Neuronal stem cell (in vitro differentiated cells): ENCODE data around the gene RMI2.
"Not testable (repeated sequence)": the region's sequence is repeated elsewhere in the genome, so short reads cannot be mapped to it uniquely, and the experiment has no call there.

Experiments
- DNase-seq: peaks from one replicate; pipeline ENCODE4 v3.0.0-alpha.2; 2013; ENCODE audit warnings: low spot score
- H2AFZ ChIP-seq: one replicate; pipeline ENCODE4 v1.6.1; 2013; ENCODE audit warnings: mild to moderate bottlenecking, low read length, inconsistent platforms
- H2AK5ac ChIP-seq: 2 replicates; pipeline ENCODE4 v1.6.1; 2013; ENCODE audit warnings: low read depth, mild to moderate bottlenecking, inconsistent platforms, low read length, moderate library complexity, mixed read lengths
- H2BK120ac ChIP-seq: 2 replicates; pipeline ENCODE4 v1.6.1; 2013; ENCODE audit warnings: low read depth, mild to moderate bottlenecking, inconsistent platforms, low read length, moderate library complexity, mixed read lengths
- H2BK12ac ChIP-seq: one replicate; pipeline ENCODE4 v1.6.1; 2013; ENCODE audit warnings: low read length, inconsistent platforms
- H2BK15ac ChIP-seq: 2 replicates; pipeline ENCODE4 v1.6.1; 2013; ENCODE audit warnings: mild to moderate bottlenecking, low read length, inconsistent platforms, mixed read lengths
- H2BK5ac ChIP-seq: one replicate; pipeline ENCODE4 v1.6.1; 2013; ENCODE audit warnings: inconsistent platforms, mild to moderate bottlenecking, low read length, moderate library complexity
- H3K14ac ChIP-seq: one replicate; pipeline ENCODE4 v1.6.1; 2013; ENCODE audit warnings: low read length, inconsistent platforms
- H3K18ac ChIP-seq: 2 replicates; pipeline ENCODE4 v1.6.1; 2013; ENCODE audit warnings: low read length, inconsistent platforms
- H3K23ac ChIP-seq: 2 replicates; pipeline ENCODE4 v1.6.1; 2013; ENCODE audit warnings: low read depth, mild to moderate bottlenecking, mixed read lengths, low read length, inconsistent platforms; ENCODE audit not compliant: poor library complexity
- H3K27ac ChIP-seq: replicated peaks from 3 replicates; pipeline ENCODE4 v1.5.1; 2013; ENCODE audit warnings: low read length, inconsistent platforms
- H3K27me3 ChIP-seq, 3 experiments: 2 replicates each; pipeline ENCODE4 v1.6.1; 2013; ENCODE audit warnings: low read length in 3 of 3, mild to moderate bottlenecking in 2 of 3, inconsistent platforms in 1 of 3, low read depth in 1 of 3, mixed read lengths in 1 of 3, moderate library complexity in 1 of 3; ENCODE audit not compliant: control insufficient read depth in 3 of 3, insufficient read depth in 3 of 3
- H3K36me3 ChIP-seq, 2 donors: replicated peaks in 1 of 2; 2 replicates each; pipeline ENCODE4 v1.6.1; 2013; ENCODE audit warnings: low read length in 2 of 2; ENCODE audit not compliant: control insufficient read depth in 2 of 2, insufficient read depth in 2 of 2
- H3K4ac ChIP-seq: 2 replicates; pipeline ENCODE4 v1.6.1; 2013; ENCODE audit warnings: inconsistent platforms, mild to moderate bottlenecking, low read length, moderate library complexity
- H3K4me1 ChIP-seq, 2 donors: 1 replicate in 1 of 2; 2 replicates in 1 of 2; pipeline ENCODE4 v1.6.1; 2013; ENCODE audit warnings: low read length in 2 of 2, low read depth in 1 of 2; ENCODE audit not compliant: control insufficient read depth in 2 of 2, insufficient read depth in 1 of 2
- H3K4me2 ChIP-seq: one replicate; pipeline ENCODE4 v1.6.1; 2013; ENCODE audit warnings: mild to moderate bottlenecking, low read length, inconsistent platforms; ENCODE audit not compliant: insufficient read depth, poor library complexity, severe bottlenecking
- H3K4me3 ChIP-seq, 2 donors: 2 replicates each; pipeline ENCODE4 v1.5.1; 2013; ENCODE audit warnings: low read length in 2 of 2, mild to moderate bottlenecking in 2 of 2, inconsistent platforms in 1 of 2, moderate library complexity in 1 of 2
- H3K79me1 ChIP-seq: one replicate; pipeline ENCODE4 v1.6.1; 2013; ENCODE audit warnings: low read depth, mild to moderate bottlenecking, inconsistent platforms, low read length, moderate library complexity
- H3K9ac ChIP-seq: one replicate; pipeline ENCODE4 v1.6.1; 2013; ENCODE audit warnings: mild to moderate bottlenecking, low read depth, low read length, inconsistent platforms; ENCODE audit not compliant: poor library complexity
- H3K9me3 ChIP-seq, 2 donors: replicated peaks in 1 of 2; 2 replicates each; pipeline versions ENCODE3 to v1.6.1; 2013; ENCODE audit warnings: low read length in 2 of 2, mild to moderate bottlenecking in 2 of 2, inconsistent platforms in 1 of 2, low read depth in 1 of 2, mixed read lengths in 1 of 2, moderate library complexity in 1 of 2; ENCODE audit not compliant: control insufficient read depth in 2 of 2, insufficient read depth in 1 of 2
- H4K8ac ChIP-seq: one replicate; pipeline ENCODE4 v1.6.1; 2013; ENCODE audit warnings: low read depth, mild to moderate bottlenecking, inconsistent platforms, low read length, moderate library complexity
- H4K91ac ChIP-seq: one replicate; pipeline ENCODE4 v1.6.1; 2013; ENCODE audit warnings: low read length, low read depth, mild to moderate bottlenecking, inconsistent platforms; ENCODE audit not compliant: poor library complexity
- WGBS, 2 donors: extraction: QIAGEN DNeasy Blood & Tissue Kit; methylation state at CpG; one replicate each; pipeline ENCODE4 v1.1.7; 2013; ENCODE audit warnings: missing lambda C conversion rate in 2 of 2, mixed read lengths in 1 of 2; ENCODE audit not compliant: insufficient read length in 2 of 2, insufficient replicate concordance in 1 of 2; ENCODE audit errors: extremely low coverage in 2 of 2; 5-methylcytosine and 5-hydroxymethylcytosine counted together

The RMI2 gene

DNA sequence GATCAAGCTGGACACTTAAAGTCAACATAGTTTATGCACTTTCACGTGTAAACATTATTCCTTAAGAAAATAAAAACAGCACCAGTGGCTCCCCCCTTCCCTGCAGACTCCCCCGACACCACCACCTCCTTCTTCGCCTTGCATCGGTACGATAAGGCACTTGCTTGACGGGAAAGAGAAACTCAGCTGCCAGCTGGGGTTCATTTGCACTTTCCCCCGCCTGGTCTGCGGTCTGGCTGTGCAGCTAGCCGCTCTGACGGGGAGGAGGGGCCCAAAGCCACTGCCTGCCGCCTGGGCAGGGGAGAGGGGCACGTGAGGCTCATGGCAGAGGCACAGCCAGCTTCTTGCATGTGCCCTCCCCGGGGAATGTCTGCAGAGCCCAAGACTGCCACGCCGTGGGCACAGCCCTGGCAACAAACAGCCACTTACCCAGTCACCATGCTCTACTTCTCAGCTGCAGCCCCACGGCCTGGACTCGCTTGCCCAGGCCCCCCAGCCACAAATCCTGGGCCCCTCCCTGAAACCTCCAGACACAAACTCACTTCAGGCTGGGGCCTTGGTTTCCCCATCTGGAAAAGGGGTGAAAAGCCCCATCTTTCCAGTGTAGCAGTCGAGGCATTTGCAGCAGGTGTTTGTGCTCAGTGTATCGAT lies 47.6 kb upstream of the RMI2 start:
- Histone ChIP-seq H3K14ac (no peak overlapping the region), H3K36me3 (no peaks in the 10 kb centered on the region), H3K23ac (no peak overlapping the region), H2AK5ac (no peak overlapping the region), H3K4me1 (peaks cover 2 to 16% of the 10 kb centered on the region in 2 donors), H3K27me3 (no peaks in the 10 kb centered on the region), H3K4ac (no peak overlapping the region), H3K79me1 (no peaks in the 10 kb centered on the region), H3K4me3 (peak overlapping the region in 1 of 2 donors; percentile 9), H3K9ac (no peak overlapping the region), H2BK12ac (no peak overlapping the region), H3K18ac (peak overlapping the region; percentile 49), H4K8ac (no peak overlapping the region), H3K27ac (no peak overlapping the region), H2BK15ac (no peak overlapping the region), H4K91ac (no peak overlapping the region), H3K4me2 (no peak overlapping the region), H2AFZ (peak overlapping the region; percentile 90), H2BK5ac (no peak overlapping the region), H2BK120ac (no peak overlapping the region), H3K9me3 (no peaks in the 10 kb centered on the region)
- no peak for DNase-seq
- no CpG with 5 or more reads among the region's 19 CpGs for WGBS, 2 donors

GRCh38 chr16:11298143-11298900 lies 46.9 kb upstream of the RMI2 start:
- Histone ChIP-seq H3K4ac (no peak overlapping the region), H2BK5ac (no peak overlapping the region), H3K36me3 (no peaks in the 10 kb centered on the region), H2BK120ac (no peak overlapping the region), H3K9ac (no peak overlapping the region), H3K14ac (no peak overlapping the region), H4K8ac (no peak overlapping the region), H3K4me1 (peaks cover 2 to 16% of the 10 kb centered on the region in 2 donors), H2AFZ (peak overlapping the region; percentile 90), H2BK12ac (no peak overlapping the region), H3K27ac (no peak overlapping the region), H2AK5ac (no peak overlapping the region), H3K4me2 (no peak overlapping the region), H3K18ac (no peak overlapping the region), H3K9me3 (no peaks in the 10 kb centered on the region), H3K4me3 (no peak overlapping the region), H4K91ac (no peak overlapping the region), H3K27me3 (no peaks in the 10 kb centered on the region), H2BK15ac (no peak overlapping the region), H3K79me1 (no peaks in the 10 kb centered on the region), H3K23ac (no peak overlapping the region)
- DNase-seq = no peak
- WGBS, 2 donors = no CpG with 5 or more reads among the region's 5 CpGs

DNA sequence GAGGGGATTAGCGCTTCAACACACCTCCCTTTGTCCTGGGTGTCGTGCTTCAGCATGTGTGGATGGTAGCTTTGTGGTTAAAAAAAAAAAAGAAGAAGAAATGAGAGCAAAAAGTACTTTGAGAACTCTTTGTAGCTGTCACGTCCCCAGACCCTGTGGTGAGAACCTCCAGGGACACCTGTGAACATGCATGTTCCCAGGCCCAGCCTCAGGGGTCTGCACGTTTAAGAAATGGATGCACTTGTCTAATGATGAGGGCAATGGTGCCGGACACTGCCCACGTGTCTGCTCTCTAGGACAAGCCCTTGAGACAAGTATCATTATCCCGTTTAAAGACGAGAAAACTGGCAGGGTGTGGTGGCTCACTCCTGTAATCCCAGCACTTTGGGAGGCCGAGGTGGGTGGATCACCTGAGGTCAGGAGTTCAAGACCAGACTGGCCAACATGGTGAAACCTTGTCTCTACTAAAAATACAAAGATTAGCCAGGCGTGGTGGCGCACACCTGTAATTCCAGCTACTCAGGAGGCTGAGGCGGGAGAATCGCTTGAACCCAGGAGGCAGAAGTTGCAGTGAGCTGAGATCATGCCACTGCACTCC lies 46.2 kb upstream of the RMI2 start:
- peaks cover 2 to 16% of the 10 kb centered on the region in 2 donors for H3K4me1 ChIP-seq
- H3K9me3 ChIP-seq, H3K14ac ChIP-seq, H3K4me2 ChIP-seq, H3K27ac ChIP-seq, H3K23ac ChIP-seq, H3K4me3 ChIP-seq, H3K18ac ChIP-seq, H3K9ac ChIP-seq, H2AK5ac ChIP-seq, H4K91ac ChIP-seq, H2BK5ac ChIP-seq, H3K79me1 ChIP-seq, H2BK120ac ChIP-seq, H3K36me3 ChIP-seq, H4K8ac ChIP-seq, H3K4ac ChIP-seq, H2BK15ac ChIP-seq, H2AFZ ChIP-seq, DNase-seq, H2BK12ac ChIP-seq, H3K27me3 ChIP-seq: not testable (repeated sequence)
- no CpG with 5 or more reads among the region's 13 CpGs for WGBS, 2 donors

GRCh38 chr16:11299865-11300559 lies 45.2 kb upstream of the RMI2 start:
- no peak for DNase-seq
- no peak overlapping the region for H4K8ac ChIP-seq
- H2AFZ ChIP-seq = no peak overlapping the region
- H3K36me3 ChIP-seq = no peaks in the 10 kb centered on the region
- H3K18ac ChIP-seq = no peak overlapping the region
- H4K91ac ChIP-seq = no peak overlapping the region
- no peak overlapping the region for H3K9ac ChIP-seq
- H2BK5ac ChIP-seq = no peak overlapping the region
- no peaks in the 10 kb centered on the region for H3K79me1 ChIP-seq
- no peaks in the 10 kb centered on the region for H3K27me3 ChIP-seq
- H3K4me2 ChIP-seq = no peak overlapping the region
- H3K14ac ChIP-seq = no peak overlapping the region
- H3K4me3 ChIP-seq = no peak overlapping the region
- H3K4ac ChIP-seq = no peak overlapping the region
- no CpG with 5 or more reads among the region's 6 CpGs for WGBS, 2 donors
- H3K27ac ChIP-seq = no peak overlapping the region
- H2BK120ac ChIP-seq = no peak overlapping the region
- H2AK5ac ChIP-seq = no peak overlapping the region
- H2BK12ac ChIP-seq = no peak overlapping the region
- no peak overlapping the region for H2BK15ac ChIP-seq
- no peak overlapping the region for H3K23ac ChIP-seq
- H3K9me3 ChIP-seq = no peaks in the 10 kb centered on the region
- peaks cover 2 to 16% of the 10 kb centered on the region in 2 donors for H3K4me1 ChIP-seq
